GM18873 (cell line): ENCODE data around the gene ZMYND10.

Experiments
- ATAC-seq: cut with Tn5 transposase; IDR thresholded peaks from one replicate; pipeline ENCODE4 v1.9.1; 2021; ENCODE audit warnings: mild to moderate bottlenecking, moderate library complexity, moderate number of reproducible peaks; ENCODE audit not compliant: unreplicated experiment, low FRiP score

ZMYND10 gene

DNA sequence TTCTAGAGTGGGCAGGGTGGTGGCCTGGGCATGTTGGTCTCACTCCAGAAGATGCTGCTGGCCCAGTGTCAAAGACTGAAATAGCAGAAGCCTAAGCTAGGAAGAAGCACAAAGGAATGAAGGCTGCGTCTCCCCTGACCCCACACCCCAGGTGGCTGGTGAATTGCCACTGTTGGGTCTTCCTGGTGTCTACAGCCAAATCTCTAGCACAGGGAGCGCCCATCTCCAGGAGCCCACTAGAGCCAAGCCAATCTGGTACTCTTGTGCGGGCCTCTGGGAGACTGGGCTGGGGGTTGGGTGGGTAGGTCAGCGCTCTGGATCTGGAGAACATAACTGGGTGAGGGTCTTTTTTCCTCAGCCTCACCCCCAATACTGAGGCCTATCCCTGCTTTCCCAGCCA lies 18.4 kb downstream of the ZMYND10 start:
- ATAC-seq = no peak

DNA sequence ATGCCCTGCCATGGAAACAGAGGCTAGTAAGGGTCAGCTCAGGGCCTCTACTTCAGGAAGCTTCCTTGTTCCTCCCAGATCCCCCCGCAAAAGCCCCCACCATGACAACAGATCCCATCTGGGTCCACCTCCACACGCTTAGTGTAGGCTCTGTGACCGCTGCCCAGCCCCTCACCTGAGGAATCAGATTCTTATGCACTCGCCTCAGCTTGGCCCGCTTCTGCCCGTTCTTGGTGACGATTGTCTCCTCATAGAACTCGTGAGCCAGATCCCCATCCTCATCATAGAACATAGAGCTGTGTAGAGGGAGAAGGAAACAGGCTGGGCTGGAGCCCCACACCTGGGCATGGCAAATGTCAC lies 19.4 kb downstream of the ZMYND10 start:
- ATAC-seq = no peak

DNA sequence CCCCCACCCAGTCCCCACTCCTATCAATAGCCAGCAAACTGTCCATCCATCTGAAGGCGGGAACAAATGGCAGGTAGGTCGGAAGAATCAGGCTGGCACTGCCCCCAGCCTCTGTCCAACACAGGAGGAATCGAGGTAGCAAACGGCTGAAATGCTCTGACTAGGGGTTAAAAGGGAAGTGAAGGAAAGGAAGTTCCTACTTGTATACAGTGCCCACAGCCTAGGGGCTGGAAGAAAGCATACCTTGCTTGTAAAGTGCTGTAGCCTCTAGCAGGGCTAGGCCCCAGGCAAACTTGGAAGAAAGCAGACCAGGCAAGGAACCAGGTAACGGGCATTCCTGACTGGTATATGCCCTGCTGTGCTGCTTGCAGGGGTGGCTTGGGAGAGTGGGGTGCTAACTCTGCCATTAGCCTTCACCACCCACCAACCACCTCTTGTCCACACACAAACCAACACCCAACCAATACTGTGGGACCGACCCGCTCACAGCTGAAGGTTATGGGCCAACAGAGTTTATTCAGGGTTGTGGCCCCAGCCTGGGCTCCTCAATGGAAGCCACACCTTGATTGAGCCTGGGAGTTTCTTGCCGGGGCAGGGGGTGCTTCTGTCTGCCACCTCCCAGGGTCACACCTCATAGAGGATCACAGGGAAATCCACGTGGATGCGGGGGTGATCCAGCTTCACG lies 19.9 kb downstream of the ZMYND10 start:
- ATAC-seq = no peak

DNA sequence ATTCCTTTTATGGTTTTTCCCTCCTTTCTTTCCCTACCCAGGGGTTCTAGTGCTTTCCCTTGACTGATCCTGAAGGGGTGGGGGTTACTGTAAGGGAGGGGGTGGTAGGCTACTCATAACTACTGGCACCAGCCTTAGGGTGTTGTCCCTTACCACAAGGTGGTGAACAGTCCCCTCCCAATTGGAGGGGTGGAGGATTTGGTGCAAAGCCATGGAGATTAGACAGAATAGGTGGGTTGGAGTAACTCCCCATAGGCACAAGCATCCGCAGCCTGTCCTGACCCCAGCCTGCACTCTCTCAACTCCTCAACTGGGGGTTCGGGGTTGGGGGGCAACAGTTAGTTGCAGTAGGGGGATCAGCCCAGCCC lies 20.4 kb downstream of the ZMYND10 start:
- ATAC-seq = no peak

DNA sequence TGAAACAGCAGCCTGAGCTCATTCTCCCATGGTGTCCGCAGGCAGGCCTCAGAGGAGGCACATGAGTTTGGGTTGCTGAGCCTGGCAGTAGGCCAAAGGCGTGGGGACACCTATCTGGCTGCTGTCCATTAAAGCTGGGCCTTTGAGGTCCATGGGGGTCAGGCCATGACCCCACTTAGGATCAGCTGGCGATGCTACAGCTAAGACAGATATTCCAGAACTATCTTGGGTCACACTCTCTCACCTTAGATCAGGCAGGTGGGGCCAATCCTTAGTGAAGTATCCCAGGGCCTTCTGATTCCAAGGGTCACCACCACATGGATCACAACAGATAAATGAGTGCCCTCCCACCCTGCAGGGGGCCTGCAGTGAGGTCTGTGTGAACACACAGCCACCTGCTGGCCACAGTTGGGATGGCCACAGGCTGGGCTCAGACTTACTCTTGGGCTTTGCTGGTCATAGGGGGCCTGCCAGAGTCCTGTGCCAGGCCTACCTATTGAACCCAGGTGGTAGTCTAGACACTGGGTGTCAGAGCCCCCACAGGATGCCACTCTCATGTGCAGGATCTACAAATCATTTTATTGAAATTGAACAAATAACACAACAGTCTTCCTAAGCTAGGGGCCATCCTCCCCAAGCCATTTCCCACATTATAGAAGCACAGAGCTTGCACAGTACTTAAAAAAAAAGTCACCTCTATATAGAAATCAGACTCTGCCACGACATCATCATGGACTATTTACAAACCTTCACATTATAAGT lies 21.0 kb downstream of the ZMYND10 start:
- no peak for ATAC-seq

DNA sequence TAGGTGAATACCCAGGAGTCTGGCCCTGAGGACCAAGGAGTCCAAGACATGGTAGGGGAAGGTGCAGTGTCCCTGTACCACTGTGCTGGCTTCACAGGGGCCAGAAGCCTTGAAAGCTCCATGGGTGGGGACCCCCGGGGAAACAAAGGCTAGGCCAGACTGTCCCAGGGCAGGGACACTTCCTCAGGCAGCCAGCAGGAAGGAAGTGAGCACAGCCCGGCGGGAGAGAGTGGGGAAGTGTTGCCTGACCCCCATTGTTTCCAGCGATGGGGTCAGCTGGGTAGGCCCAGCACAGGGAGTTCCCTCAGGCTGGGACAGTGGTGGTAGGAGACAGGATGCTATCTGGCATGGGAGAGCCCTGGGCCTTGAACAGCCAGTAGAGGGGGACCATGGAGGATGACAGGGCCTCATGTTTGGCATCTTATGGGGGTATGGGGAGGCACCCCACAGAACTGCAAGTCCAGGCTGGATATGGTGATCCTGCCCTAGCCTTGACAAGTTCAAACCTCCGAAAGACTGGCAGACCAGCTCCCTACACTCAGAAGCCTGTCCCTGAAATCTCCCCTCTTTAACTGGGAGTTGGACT lies 21.8 kb downstream of the ZMYND10 start:
- ATAC-seq = no peak

DNA sequence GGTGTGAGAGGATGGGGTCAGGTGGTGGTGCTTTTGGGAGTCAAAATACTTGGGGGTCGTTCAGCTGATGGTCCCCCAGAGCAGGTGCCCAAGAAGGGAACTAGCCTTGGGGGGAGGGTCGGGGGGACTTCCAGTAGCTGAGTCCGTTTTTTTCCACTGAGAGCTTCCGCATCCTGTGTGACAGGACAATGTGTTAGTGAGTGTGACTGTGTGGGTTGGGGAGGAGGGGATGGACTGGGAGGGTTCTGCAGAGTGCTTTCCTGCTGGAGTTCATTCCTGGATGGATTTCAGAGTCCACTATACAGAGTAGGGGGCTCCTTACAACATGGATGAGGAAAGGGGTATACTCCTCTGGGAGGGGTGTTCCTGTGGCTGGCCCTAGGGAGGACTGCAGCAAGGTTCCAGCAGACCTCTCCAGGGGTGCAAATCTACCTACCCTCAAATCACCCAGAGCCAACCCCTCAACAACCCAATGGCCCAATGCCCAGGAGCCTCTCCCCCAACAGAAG lies 22.4 kb downstream of the ZMYND10 start:
- no peak for ATAC-seq

DNA sequence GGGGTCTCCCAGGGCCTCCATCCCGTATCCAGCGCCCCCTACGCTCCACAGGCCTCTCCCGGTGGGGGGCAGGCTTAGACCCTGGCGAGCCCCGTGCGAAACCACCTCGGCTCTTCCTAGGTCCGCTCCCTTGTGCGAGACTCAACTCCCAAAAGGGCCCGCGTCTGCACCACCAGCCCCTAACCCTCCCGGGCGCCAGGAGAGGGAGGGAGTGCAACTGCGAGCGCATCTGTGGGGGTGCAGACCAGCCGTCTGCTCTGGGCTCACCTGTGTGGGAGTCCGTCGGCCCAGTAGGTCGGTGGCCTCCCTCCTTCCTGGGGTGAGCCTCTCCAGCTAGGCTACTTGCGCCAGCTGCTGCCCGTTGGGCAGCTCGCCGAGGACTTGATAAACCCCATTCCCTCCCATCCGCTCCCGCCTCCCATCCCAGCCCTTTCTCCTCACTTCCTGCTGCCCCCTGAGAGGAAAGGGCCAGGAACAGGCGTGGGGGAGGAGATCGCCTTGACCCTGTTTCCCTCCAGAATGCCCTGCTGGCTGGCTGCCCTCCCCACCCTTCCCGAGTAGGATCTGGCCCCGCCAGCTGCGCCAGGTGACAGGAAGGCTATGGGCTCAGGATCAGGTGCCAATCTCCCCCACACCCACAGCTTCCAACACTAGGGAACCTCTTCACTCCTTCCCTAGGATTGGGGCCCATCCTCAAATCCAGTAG lies 23.0 kb downstream of the ZMYND10 start, which contains the start of gene HYAL2:
Gene HYAL2, minus strand, starts transcription at position 360 of the 706 bp plus-strand sequence. CDS start 2,256 bp downstream, outside the sequence.
- no peak for ATAC-seq

DNA sequence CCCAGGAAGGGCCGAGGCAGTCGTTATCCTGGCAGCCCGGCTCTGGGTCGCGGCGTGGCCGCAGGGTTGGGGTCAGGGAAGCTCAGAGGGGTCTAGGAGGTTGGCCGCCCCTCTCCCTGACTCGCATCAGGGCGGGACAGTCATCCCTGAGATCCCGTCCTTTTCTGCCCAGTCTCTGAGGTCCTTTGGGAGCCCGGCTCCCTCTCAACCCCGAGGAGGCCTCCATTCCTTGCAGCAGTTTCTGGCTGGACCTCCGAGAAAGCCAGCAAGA lies 23.5 kb downstream of the ZMYND10 start:
- ATAC-seq = no peak

DNA sequence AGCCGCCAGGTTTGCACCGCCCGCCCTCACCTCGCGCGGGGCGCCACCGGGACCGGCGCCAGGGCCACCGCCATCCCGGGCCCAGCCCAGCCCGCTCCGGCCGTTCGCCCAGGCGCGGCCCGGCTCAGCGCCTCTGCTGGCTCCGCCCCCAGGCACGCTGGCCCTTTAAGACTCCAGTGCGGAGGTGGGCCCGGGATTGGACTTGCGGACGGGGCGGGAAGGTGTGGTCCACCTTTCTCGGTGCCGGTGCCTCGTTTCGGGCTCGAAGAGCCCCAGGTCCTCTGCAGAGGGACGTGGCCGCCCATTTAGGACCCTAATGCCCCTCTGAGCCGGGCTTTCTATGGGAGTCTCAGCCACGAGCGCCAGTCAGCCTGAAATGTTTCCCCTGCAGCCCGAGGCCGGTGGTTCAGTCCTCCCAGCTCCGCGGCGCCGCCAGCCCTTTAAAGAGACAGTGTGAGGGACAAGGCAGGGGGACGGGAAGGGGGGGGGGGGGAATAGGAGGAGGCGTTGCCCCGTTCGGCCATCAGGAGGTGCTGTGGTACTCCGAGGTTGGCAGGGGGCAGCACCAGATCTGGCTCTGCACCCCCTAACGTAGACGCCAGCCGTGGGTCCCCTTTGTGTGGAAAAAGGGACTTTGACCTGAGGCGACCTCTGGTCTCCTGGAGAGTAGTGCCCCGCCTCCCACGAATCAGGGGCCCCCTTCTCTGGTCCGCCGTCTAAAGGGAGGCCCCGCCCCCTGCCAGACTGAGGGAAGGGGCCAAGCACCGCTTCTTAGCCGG lies 24.0 kb downstream of the ZMYND10 start:
- peak; percentile 61 for ATAC-seq

DNA sequence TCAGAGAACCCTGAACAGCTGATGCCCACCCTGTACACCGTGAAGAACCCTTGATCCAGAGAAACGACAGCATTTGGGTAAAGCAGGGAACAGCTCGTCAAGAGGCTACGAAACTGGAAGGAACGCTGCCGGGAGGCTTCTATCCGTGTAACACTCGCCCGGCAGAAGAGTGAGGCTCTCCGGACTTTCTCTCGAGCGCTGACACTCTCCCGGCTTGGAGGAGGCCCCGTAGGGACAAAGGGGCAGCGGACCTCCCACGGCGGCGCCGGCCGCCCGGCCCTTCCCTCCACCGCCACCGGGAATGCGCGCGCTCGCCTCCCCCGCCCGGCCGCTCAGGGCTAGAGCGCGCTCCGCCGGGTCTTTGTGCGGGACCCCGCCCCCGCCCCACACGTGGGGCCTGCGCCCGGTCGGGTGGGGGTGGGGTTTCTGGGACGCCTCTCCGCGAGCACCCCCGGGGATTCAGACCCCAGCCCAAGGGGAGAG lies 24.6 kb downstream of the ZMYND10 start:
- peak; percentile 29 for ATAC-seq

DNA sequence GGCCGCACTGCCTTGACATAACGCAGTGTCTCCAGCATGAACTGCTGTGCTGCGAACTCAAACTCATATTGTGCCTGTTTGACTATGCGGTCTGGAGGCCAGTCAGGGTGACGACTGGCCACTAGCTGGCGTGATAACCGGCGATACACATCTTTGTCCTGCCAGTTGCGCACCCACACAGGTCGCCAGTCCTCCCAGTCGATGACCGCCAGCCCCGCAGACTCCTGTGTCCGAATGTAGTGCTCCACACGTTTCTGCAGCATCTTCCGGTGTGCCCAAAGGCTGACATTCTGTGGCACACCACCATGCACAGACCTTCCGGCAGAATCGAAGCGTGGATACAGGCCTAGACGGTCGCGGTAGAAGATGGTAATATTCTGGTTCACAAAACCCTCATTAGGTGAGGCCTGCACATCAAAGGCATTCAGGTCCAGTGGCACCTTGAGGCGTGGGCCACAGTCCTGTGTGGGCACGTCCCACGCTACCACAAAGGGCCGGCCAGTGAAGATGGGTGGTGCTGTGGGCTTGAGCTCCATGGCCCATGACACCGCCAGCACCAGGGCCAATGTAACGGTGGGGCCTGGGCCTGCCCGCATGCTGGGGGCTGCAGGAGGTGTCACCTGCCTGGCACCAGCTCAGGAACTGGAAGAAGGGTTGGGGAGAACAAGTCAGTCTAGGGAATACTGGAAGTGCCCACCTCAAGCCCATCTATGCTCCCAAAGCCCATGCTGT lies 25.5 kb downstream of the ZMYND10 start:
- no peak for ATAC-seq

DNA sequence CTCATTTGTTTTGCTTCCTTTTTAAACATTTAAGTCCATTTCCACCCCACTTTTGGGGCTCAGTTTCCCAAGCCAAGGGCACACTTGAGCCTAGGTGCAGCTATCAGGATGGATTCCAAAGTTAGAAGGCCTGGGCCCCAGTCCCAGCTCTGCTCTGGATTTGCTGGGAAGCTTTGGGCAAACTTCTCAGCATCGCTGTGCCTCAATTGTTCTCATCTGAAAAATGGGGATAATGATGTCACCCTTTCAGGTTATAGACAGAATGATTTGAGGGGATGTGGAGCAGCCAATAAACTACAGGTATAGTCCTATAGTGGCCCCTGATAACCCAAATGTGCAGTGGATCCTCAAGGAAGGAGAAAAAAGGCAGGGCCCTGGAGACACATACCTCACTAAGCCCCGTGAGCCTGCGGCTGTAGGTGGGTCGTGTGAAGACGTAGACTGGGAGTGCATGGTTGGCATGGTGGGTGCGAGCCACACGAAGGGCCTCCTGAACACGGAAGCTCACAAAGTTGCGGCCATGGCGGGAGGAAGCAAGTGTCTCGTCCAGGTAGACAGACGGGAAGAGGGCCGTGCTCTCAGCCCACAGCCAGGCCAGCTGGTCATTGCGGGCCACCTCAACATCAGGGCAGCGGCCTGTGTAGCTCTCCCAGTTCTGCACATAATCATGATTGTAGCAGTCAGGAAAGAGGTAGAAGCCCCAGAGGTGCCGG lies 26.2 kb downstream of the ZMYND10 start:
- ATAC-seq = no peak

DNA sequence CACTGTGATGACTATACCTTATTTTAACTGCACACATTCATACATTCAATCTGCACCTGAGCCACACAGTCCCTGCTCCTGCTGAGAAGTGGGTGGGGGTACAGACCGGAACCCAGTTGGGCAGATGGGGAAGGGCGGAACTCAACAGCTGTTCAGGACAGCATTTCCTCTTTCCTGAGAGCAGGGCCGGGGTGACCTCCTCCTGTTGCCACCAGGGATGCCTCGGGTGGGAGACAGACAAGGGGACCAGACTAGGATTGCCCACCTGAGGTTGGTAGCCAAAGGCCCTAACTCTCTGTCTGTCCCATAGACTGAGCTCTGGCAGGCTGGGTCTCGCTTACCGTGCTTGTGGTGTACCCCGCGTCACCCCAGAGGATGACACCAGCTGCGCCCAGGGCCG lies 26.9 kb downstream of the ZMYND10 start:
- no peak for ATAC-seq

DNA sequence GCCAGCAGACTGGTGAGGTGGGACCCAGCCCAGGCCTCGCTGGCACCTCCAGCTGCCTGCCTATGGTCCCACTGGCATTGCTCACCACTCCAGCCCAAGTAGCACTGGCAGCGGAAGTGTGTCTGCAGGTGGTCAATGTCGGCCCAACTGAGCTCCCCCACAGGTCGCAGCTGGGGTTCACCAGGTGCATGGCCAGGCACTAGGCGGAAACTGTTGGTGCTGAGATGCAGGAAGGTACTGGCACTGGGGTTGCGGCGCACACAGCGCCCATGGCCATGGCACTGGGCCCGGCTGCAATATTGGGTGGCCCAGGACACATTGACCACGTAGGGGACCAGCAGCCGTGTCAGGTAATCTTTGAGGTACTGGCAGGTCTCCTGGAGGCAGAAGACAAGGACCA lies 27.4 kb downstream of the ZMYND10 start:
- ATAC-seq = no peak

DNA sequence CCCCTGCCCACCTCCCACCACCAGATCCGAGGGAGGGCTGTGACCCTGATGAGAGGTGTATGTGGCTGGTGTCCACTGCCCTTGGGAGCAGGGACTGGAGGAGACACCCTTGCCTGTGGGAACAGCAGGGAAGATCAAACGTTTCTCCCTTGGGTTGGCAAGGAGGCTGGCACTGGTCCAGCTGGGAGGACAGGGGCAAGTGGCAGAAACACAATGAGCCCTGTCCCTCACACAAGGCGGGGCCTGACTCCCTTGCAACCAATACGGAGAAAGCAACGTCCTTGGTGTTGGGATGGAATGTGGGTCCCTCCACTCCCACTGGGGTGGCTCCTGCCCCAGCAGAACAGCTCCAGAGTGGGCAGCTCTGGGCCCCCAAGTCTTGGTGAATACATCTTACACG lies 28.2 kb downstream of the ZMYND10 start:
- no peak for ATAC-seq

DNA sequence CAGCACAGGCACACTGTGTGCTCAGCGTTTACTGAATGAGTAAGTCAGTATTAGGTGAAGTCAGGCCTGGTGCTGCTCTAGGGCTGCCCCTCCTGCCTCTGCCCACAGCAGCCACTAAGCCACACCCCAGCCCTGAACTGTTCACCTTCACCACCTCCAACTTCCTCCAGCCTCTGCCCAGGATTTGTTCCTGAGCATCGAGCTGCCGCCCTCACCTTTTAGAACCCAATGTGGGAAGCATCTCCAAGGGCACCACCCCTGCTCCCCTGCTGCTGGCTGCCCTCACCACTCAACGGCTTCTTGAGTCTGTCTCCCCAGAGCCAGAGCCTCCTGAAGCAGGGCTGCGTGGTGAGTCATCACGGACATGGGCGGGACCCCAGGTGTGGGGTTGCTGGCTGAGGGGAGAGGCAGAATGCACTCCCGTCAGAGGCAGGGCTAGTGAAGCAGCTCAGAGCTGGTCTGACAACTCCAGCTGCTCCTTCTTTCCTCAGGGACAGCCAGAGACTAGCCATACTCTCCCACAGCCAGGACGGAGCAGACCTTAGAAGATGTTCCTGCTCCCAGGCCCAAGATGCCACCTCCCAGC lies 28.8 kb downstream of the ZMYND10 start:
- no peak for ATAC-seq

DNA sequence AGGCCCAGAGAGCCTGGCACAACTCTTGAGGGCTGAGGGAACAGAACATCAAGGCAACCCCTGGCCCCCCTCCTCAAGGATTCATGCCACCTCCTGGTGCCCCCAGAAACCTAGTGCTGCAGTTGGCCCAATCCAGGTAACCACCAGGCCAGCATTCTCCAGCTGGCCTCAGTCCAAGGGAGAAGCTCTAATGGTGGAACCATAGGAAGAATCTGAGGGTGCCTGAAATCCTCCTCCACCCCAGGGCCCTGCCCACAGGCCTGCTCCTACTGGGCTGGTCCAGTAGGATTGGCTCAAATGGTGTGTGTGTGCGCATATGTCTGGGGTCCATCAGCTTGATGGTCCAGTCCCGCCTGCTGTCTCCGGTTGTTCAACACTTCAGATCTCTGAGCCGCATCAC lies 30.7 kb downstream of the ZMYND10 start:
- ATAC-seq = no peak

DNA sequence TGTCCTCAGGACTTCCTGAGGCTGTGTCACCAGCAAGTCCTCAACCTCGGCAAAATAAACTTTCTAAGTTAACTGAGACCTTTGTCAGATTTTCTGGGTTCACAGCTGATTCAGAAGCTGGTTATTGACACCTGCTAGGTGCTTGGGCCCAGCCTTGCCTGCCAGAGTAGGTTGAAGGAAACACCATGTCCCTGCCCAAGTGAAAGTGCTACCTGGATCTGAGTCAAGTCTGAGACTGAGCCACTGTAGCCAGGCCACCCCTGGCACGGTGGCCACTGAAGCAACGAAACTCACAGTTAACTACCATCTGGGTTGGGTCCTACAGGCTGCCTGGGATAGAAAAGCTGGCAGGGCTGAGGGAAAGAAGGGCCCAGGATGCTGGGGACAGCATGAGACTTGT lies 31.2 kb downstream of the ZMYND10 start:
- ATAC-seq = no peak
